Neural cell (in vitro differentiated cells): ENCODE data around the gene PRADC1.
A peak's percentile ranks its signal among the peaks of the same experiment; 100 is the strongest.

Experiments used
- EP300 ChIP-seq: fragments of 450-650 bp; conservative IDR thresholded peaks from 2 replicates; pipeline ENCODE4 v1.6.1; 2014; ENCODE audit warnings: antibody characterized with exemption, mild to moderate bottlenecking, moderate library complexity; ENCODE audit not compliant: poor library complexity, severe bottlenecking
- EZH2 ChIP-seq: fragments of 200-600, 300-800 bp; shearing (Covaris generic), sonication (generic); IDR thresholded peaks from 2 replicates; pipeline ENCODE4 v1.6.1; 2014; ENCODE audit warnings: antibody characterized with exemption, low read length, borderline replicate concordance, mild to moderate bottlenecking; ENCODE audit not compliant: insufficient read depth, poor library complexity, severe bottlenecking
- POLR2AphosphoS5 ChIP-seq: IDR thresholded peaks from 2 replicates; pipeline ENCODE4 v1.6.1; 2012
- RAD21 ChIP-seq: fragments of 450-650 bp; conservative IDR thresholded peaks from 2 replicates; pipeline ENCODE4 v1.6.1; 2014; ENCODE audit warnings: antibody characterized with exemption, mild to moderate bottlenecking, moderate library complexity
- REST ChIP-seq: IDR thresholded peaks from 2 replicates; pipeline ENCODE4 v1.6.1; 2012; ENCODE audit warnings: borderline replicate concordance
- SMC3 ChIP-seq: fragments of 450-650 bp; conservative IDR thresholded peaks from 2 replicates; pipeline ENCODE4 v1.6.1; 2014; ENCODE audit warnings: antibody characterized with exemption, mild to moderate bottlenecking, moderate library complexity; ENCODE audit not compliant: poor library complexity
- TF ChIP-seq, protein P1 (sequence below): fragments of 450-650 bp; IDR thresholded peaks from 2 replicates; pipeline ENCODE4 v1.5.1; 2014; ENCODE audit warnings: antibody characterized with exemption, mild to moderate bottlenecking, moderate library complexity; ENCODE audit not compliant: poor library complexity, severe bottlenecking

DNA sequence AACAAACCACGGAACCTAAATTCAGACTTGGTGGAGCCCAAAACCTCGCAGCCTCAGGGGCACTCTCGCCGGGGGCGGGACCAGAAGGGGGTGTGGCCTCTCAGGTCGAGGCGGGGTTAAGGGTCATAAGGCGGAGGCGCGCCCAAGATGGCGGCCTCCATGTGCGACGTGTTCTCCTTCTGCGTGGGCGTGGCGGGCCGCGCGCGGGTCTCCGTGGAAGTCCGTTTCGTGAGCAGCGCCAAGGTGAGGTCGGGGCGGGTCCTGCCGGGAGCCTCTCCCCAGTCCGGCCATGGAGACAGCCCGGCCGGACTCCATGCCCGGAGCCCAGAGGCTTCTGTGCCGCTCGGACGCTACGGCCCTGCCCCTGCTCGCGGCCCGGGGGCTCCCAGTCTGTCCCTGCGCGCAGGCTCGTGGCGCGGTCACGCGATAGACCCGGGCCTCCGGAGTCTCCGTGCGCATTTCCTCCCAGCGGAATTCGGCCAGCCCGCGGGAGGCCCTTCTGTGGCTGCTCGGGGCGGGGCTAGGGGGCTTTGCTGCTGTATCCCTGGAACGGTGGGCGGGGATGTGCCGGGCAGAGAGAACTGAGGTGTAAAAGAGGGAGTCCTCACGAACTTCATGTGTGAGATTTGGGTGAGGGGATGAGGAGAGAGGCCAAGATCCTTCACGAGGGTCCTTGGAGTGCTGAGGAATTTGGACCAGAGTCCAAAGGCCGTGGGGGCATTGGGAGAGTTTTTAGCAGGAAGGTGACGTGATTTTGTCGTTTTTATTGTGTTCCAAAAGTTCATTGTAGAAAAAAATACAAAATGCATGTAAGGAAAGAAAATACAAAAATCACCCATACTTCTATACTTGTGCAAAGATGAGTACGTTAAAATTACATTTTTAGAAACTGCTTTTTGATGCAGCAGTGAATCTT, 18.7 kb downstream of the PRADC1 start, which contains the start of gene SMYD5:
- TF ChIP-seq, protein P1, sequence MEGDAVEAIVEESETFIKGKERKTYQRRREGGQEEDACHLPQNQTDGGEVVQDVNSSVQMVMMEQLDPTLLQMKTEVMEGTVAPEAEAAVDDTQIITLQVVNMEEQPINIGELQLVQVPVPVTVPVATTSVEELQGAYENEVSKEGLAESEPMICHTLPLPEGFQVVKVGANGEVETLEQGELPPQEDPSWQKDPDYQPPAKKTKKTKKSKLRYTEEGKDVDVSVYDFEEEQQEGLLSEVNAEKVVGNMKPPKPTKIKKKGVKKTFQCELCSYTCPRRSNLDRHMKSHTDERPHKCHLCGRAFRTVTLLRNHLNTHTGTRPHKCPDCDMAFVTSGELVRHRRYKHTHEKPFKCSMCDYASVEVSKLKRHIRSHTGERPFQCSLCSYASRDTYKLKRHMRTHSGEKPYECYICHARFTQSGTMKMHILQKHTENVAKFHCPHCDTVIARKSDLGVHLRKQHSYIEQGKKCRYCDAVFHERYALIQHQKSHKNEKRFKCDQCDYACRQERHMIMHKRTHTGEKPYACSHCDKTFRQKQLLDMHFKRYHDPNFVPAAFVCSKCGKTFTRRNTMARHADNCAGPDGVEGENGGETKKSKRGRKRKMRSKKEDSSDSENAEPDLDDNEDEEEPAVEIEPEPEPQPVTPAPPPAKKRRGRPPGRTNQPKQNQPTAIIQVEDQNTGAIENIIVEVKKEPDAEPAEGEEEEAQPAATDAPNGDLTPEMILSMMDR: peak; percentile 11
- no peak for TF ChIP-seq EZH2
- peak; percentile 76 for TF ChIP-seq POLR2AphosphoS5
- TF ChIP-seq REST: no peak
- no peak for TF ChIP-seq RAD21
- no peak for TF ChIP-seq EP300
- no peak for TF ChIP-seq SMC3
